Stimulated activated CD4-positive, alpha-beta T cell treated with anti-CD3 and anti-CD28 coated beads, Interleukin-12 subunit alpha, Interleukin-12 subunit beta, amount 100 ng/mL, for 24 hours (primary cell): Measurements from ENCODE around the gene YKT6.

Experiments used
- DNase-seq, 2 experiments: peaks; one replicate each; pipeline ENCODE4 v3.0.0-alpha.2; 2020; ENCODE audit warnings: low read depth in 2 of 2

Gene YKT6

DNA sequence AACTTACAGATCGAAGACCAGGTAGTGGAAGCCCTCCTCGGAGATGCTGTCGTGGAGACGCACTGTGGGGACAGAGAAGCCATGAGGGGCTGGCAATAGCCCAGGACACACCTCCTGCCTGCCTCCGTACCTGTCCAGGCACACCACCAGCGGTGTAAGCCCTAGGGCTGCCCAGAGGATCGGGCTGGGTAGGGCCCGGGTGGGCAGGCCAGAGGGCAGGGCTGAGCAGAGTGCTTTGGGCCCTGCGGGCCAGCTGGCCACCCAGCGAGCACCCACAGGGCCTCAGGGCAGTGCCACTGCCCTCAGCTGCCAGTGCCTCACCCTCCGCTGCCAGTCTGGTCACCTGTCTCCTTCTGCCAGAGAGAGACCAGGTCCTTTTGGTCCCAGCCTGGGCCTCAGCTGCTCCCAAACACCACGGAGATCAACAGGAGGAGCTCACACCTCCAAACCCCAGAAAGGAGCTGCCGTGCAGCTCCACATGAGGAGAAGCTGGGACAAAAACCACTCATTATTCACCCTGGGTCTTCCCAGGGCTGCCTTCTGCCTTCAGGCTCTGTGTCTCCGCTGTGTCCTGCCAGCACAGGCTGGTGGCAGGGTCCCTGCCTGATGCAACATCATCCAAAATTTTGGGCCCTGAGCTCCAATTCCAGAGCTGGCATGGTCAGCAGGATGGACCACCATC is 58.2 kb downstream of the YKT6 start:
- DNase-seq = no peak

DNA sequence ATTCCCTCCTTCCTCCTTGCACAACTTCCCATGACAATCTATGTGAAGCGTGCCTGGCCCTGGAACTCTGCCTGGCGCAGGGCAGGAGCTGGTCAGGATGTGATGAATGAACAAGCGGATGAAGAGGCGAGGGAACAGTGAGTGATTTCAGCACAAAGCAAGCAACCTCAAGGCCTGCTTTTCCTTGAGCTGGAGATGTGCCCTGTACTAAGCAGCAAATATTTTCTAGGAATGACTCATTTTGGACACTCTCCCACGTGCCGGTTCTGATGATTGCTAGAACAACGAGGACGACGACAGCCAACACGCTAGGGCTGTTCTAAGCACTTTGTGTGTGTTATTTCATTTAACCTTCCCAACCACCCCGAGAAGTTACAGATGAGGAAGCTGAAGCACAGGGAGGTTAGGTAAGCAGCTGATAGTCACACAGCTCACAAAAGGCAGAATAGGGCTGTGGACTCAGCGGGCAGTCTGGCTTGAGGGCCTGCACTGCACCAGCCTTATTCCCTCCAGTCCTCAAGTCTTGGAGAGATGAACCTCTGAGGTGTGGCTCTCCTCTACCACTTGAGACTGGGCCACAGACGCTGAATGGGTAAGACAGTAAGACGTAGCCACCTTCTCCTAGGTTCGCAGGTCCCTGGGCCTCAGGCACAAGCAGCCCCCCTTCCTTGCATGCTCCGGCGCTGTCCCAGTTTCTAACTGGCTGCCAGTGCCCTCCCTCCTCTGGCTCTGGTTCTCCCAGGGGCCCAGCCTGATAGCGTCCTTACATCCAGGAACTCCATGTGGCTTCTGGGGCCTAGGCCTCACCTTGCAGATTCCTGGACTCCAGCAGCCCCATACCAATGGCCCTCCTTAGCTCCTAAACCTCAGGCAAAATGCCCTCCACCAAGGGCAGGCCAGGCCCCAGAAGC is 59.0 kb downstream of the YKT6 start:
- no peak for DNase-seq

DNA sequence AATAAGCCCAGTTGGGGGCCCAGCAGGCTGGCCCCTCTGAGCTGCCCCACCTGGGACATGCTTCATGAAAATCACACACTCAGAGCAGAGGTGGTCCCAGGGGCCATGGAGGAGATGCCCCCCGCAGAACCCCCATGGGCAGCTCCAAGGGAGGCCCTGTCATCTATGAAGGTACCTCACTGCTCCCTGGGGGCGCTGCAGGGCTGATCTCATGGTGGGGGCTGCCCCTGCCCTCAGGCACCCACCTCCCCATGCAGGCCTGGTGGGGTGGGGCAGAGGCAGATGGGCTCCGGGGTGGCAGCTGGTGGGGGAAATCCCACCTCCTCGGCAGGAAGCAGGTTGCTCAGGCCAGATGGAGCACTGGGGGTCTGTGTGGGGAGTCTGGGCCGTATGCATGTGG is 60.5 kb downstream of the YKT6 start:
- DNase-seq = no peak

DNA sequence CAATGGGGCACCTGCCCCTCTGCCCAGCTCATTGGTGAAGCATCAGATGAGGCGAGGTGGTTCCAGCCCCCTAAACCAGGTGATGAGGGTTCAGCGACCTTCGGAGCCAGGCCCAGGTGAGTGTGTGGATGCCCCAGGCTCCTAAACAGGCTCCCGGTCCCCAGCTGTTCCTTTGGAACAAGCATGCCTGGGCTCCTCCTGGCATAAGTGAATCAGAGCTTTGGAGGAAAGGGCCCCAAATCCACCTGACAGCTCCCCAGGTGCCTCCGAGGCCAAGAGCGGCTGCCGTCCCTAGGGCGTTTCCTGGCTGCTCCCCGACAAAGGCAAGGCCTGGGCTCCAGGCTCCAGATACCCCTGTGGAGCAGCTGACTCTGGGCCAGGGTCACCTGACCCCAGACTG is 61.3 kb downstream of the YKT6 start:
- no peak for DNase-seq

GRCh38 chr7:44263326-44264082 is 62.7 kb downstream of the YKT6 start:
- no peak for DNase-seq
